ENCODE measurements around the gene MED12L.

DNA sequence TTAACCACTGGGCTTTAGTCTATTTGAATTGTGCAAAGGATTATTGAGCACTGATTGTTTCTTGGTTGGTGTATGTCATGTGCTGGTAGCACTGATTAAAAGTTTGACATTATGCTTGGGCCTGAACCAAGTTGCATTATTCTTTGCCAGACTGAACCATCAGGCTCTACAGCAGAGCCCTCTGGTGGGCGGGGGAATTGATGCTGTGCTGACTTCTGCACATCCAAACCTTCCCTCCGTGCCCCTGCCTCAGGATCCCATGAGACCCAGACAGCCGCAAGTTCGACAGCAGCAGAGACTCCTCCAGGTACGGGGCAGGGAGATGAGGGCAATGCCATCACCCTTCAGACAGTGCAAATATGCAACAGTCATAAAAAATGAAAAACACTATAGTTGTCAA is 327.5 kb downstream of the MED12L start:
- no peak for TF ChIP-seq POLR2A (IDR thresholded peaks at IDR 0.05)
- TF ChIP-seq, protein P1, sequence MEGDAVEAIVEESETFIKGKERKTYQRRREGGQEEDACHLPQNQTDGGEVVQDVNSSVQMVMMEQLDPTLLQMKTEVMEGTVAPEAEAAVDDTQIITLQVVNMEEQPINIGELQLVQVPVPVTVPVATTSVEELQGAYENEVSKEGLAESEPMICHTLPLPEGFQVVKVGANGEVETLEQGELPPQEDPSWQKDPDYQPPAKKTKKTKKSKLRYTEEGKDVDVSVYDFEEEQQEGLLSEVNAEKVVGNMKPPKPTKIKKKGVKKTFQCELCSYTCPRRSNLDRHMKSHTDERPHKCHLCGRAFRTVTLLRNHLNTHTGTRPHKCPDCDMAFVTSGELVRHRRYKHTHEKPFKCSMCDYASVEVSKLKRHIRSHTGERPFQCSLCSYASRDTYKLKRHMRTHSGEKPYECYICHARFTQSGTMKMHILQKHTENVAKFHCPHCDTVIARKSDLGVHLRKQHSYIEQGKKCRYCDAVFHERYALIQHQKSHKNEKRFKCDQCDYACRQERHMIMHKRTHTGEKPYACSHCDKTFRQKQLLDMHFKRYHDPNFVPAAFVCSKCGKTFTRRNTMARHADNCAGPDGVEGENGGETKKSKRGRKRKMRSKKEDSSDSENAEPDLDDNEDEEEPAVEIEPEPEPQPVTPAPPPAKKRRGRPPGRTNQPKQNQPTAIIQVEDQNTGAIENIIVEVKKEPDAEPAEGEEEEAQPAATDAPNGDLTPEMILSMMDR (IDR thresholded peaks at IDR 0.05) = no peak

Measured in thyroid gland (tissue), 4 donors.